ENCODE results near the gene INTS3. TPM values are rescaled to one million over a fixed set of nuclear protein-coding genes. Genes with fewer than 3 reads are reported as not detected.
A peak's percentile ranks its signal among the peaks of the same experiment; 100 is the strongest.

The INTS3 gene
- total RNA-seq, 2 experiments from 2014 or later = 52.0 to 58.0 TPM

DNA sequence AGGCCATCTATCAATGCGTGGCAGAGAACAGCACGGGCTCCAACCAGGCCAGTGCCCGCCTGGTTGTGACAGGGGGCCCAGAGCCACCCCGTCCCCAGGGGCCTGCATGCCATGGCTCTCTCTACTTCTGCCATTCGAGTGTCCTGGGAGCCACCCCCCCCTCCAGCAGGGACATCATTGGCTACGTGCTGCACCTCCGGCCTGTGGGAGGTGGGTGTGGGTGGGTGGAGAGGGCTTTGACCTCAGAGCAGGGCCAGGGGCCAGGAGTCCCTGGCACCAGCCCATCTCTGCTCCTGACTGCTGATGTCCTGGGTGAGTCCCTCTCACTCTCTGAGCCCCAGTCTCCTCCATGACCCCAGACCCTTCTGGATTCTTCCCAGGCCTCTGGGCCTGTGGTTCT, 72.7 kb downstream of the INTS3 start:
- no peak overlapping the region for H3K4me3 Mint-ChIP-seq
- DNase-seq = no peak
- CTCF ChIA-PET = interaction anchor here (0.6 kb wide), 2 partner anchors 155 to 789 kb away, joined by 3 read pairs; no protein-coding TSS in a partner anchor
- H3K27me3 Mint-ChIP-seq = no peaks in the 10 kb centered on the region
- intact Hi-C loops (cut with DNase I, micrococcal nuclease) = no loop called here
- ATAC-seq = no peak
- POLR2A ChIA-PET = no interaction called here
- no peak overlapping the region for H3K27ac Mint-ChIP-seq
- H3K36me3 Mint-ChIP-seq (ENCODE audit: low read depth) = peaks cover 5% of the 10 kb centered on the region
- peaks cover 18% of the 10 kb centered on the region for H3K4me1 Mint-ChIP-seq
- no peaks in the 10 kb centered on the region for H3K9me3 Mint-ChIP-seq (ENCODE audit: low read depth)

DNA sequence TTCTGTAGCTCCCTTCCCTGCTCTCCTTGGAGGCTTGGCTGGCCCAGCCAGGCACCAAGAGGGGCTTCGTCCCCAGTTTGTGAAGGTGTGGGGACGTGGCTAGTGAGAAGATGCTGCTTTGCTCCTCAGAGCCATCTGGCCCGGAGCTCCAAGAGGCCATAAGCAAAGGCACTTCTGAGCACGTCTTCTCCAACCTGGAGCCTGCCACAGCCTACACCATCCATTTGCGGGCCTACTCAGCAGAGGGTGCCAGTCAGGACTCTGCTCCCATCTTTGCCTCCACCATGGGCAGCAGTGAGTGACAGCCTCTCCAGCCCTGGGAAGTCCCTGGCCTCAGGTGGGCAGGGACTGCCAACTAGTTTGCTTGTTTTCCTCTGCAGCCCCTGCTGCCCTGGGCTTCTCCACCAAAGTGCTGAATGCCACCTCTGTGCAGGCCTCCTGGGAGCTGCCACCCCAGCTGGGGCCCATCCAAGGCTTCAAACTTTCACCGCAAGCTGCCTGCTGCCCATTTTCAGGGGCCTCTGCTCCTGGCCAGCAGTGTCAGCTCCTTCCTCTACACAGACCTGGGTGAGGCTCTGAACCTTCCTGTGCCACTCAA, 73.3 kb downstream of the INTS3 start:
- peaks cover 24% of the 10 kb centered on the region for H3K4me1 Mint-ChIP-seq
- H3K9me3 Mint-ChIP-seq (ENCODE audit: low read depth) = no peaks in the 10 kb centered on the region
- POLR2A ChIA-PET = no interaction called here
- ATAC-seq (no peak), DNase-seq (no peak)
- intact Hi-C loops (cut with DNase I, micrococcal nuclease) = no loop called here
- H3K4me3 Mint-ChIP-seq = no peak overlapping the region
- no peaks in the 10 kb centered on the region for H3K27me3 Mint-ChIP-seq
- peaks cover 5% of the 10 kb centered on the region for H3K36me3 Mint-ChIP-seq (ENCODE audit: low read depth)
- H3K27ac Mint-ChIP-seq = no peak overlapping the region
- CTCF ChIA-PET = interaction anchor here (0.6 to 1.0 kb wide), 3 partner anchors 13 to 789 kb away, joined by 3 read pairs; no protein-coding TSS in a partner anchor

GRCh38 chr1:153801786-153802697, 74.2 kb downstream of the INTS3 start:
- H3K4me3 Mint-ChIP-seq = no peak overlapping the region
- ChIA-PET POLR2A (no interaction called here), CTCF (interaction anchor here (1.0 kb wide), 1 partner anchor 12 kb away, joined by 3 read pairs; no protein-coding TSS in a partner anchor)
- H3K27ac Mint-ChIP-seq = no peak overlapping the region
- H3K4me1 Mint-ChIP-seq = peaks cover 30% of the 10 kb centered on the region
- intact Hi-C loops (cut with DNase I, micrococcal nuclease) = no loop called here
- peaks cover 6% of the 10 kb centered on the region for H3K36me3 Mint-ChIP-seq (ENCODE audit: low read depth)
- no peaks in the 10 kb centered on the region for H3K9me3 Mint-ChIP-seq (ENCODE audit: low read depth)
- ATAC-seq (no peak), DNase-seq (no peak)
- no peaks in the 10 kb centered on the region for H3K27me3 Mint-ChIP-seq

DNA sequence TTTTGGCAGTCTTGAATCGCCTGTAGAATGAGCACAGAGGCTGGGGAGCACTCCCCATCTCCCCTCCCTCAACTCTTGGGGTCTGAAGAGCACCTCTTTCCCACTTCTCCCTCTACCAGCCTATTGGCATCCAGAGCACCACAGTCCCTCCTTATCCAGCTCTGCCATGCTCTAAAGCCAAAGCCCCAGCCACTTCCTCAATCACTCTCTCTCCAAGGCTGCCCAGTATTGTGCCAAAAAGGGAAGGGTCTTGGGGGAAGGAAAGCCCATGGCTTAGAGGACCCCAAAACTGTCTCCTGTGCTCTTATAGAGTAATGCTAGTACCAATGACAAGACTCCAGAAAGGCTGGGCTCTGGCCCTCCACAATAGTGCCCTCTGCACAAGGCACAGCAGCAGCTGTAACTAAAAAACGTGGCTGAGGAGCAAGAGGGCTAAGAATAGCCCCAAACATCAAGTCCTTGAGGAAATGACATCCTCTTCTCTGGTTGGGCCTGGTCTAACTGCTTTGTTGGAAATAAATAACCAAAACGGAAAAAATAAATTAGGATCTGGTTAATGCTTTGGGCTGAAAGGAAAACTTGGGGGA, 75.7 kb downstream of the INTS3 start:
- ChIA-PET POLR2A (no interaction called here), CTCF (interaction anchor here (0.8 to 3.4 kb wide), 3 partner anchors 49 to 183 kb away, joined by 3 to 14 read pairs (median 3); partner anchors contain the start of genes DENND4B and RAB13)
- Mint-ChIP-seq H3K4me1 (peaks cover 30% of the 10 kb centered on the region), H3K27me3 (no peaks in the 10 kb centered on the region), H3K36me3 (ENCODE audit: low read depth) (peaks cover 11% of the 10 kb centered on the region), H3K27ac (peak overlapping the region; percentile 78), H3K9me3 (ENCODE audit: low read depth) (no peaks in the 10 kb centered on the region), H3K4me3 (no peak overlapping the region)
- intact Hi-C loops (cut with DNase I, micrococcal nuclease) = loop anchor here in 1 of 2 experiments (2.0 kb wide), 1 partner anchor 119 kb away; the partner anchor contains the start of gene GATAD2B
- DNase-seq = no peak
- ATAC-seq = no peak

DNA sequence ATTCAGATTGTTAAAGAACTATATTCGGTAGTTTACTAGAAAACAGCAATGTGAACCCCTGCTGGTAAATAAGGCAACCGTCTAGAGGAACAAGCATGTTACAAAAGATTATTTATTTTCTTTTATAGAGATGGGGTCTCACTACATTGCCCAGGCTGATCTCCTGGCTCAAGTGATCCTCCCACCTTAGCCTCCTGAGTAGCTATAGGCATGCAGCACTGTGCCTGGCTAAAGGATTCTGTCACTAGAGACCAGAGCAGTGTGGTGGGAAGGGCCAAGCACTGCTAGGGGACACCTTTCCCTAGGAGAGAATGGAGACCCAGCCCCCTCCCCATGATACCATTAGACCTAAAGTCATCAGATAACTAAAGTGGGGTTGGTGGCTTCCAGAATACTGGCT, 76.3 kb downstream of the INTS3 start:
- Mint-ChIP-seq H3K36me3 (ENCODE audit: low read depth) (peaks cover 11% of the 10 kb centered on the region), H3K4me3 (no peak overlapping the region), H3K4me1 (peaks cover 30% of the 10 kb centered on the region), H3K9me3 (ENCODE audit: low read depth) (no peaks in the 10 kb centered on the region), H3K27me3 (no peaks in the 10 kb centered on the region), H3K27ac (peak overlapping the region; percentile 78)
- CTCF ChIA-PET = interaction anchor here (0.8 to 3.4 kb wide), 5 partner anchors 13 to 182 kb away, joined by 3 to 14 read pairs (median 3); partner anchors contain the start of genes DENND4B and RAB13
- intact Hi-C loops (cut with DNase I, micrococcal nuclease) = loop anchor here in 1 of 2 experiments (2.0 kb wide), 1 partner anchor 119 kb away; the partner anchor contains the start of gene GATAD2B
- DNase-seq (no peak), ATAC-seq (no peak)
- POLR2A ChIA-PET = no interaction called here

DNA sequence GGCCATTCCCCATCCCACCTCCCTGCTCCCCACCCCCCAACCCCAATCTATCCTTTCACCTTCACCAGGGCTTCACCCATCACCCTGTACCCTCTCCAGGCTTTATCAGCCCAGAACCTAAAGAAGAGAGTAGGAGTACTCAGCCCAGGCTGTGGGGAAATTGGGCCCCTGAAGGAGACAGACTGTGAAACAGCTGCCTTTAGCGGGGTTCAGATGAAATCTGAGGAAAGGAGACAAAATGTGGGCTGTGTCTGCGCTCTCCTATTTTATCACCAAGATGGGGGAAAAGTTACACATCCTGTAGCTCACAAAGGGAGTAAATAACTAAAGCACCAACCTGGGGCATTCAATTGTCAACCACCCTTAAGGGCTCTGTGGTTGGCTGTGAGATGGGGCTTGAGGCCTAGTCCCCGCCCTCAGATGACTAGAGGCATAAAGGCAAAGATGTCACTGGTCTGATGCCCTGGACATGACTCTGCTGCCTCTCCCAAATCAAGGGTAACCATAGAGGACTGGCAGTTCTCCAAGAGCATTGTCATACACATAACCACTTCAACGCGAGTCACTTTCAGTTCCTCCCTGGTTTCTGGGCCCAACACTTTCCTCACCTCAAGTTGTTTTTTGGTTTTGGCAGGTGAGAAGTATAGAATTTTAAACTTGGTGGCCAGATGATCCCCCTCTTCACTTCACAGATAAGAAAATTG, 77.3 kb downstream of the INTS3 start:
- DNase-seq (peak; percentile 87), ATAC-seq (peak; percentile 98)
- Mint-ChIP-seq H3K36me3 (ENCODE audit: low read depth) (peaks cover 21% of the 10 kb centered on the region), H3K27ac (peak overlapping the region; percentile 85), H3K4me3 (peak overlapping the region; percentile 28), H3K9me3 (ENCODE audit: low read depth) (no peaks in the 10 kb centered on the region), H3K27me3 (no peaks in the 10 kb centered on the region), H3K4me1 (peaks cover 30% of the 10 kb centered on the region)
- ChIA-PET CTCF (interaction anchor here (0.6 to 3.4 kb wide), 8 partner anchors 8 to 181 kb away, joined by 3 to 14 read pairs (median 4); partner anchors contain the start of gene RAB13), POLR2A (interaction anchor here (0.6 to 0.9 kb wide), 4 partner anchors 44 to 188 kb away, joined by 3 to 5 read pairs (median 4); partner anchors contain the start of gene CREB3L4)
- intact Hi-C loops (cut with DNase I, micrococcal nuclease) = loop anchor here (1.0 to 5.0 kb wide), 10 partner anchors 22 to 377 kb away; partner anchors contain the start of genes CREB3L4 (in 1 of the 2), DENND4B (in 1 of the 2), GATAD2B (in 1 of the 2) and JTB (in 1 of the 2)

DNA sequence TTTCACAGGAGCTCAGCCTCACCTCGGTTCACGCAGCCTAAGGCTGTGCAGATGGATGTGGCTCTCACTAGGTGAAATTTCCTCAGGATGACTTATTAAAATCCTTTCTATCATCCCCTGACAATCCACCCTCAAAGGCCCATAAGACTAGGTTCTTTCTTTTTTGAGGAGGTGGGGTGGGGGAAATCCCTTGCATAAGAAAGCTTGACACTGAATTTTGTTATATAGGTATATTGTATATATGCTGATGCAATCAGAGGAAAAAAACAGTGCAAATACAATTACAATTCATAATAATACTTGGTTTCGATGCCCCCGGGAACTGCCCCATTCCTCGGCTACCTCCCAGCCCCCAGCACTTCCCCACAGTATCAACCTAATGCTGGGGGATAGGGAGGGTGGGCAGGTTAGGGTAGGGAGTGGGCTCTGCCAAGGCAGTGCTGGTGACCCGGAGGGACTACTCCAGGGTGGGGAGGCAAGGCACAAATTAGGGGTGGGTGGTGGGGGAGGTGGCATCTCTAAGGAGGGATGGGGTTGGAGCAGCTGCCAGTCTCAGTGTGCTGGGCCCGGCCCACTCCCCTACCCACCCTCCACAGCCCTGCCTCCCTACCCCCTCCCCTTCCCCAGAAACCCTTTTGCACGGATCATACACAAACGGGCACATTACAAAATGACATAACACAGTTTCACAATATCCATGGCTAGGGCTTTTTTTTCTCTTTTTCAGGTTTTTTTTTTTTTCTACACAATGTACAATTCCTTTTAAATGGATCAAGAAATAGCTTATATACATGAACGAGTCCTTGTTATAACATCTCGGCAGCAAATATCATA, 78.3 kb downstream of the INTS3 start:
- Mint-ChIP-seq H3K27me3 (no peaks in the 10 kb centered on the region), H3K4me3 (peak overlapping the region; percentile 28), H3K27ac (peak overlapping the region; percentile 85), H3K4me1 (peaks cover 30% of the 10 kb centered on the region), H3K36me3 (ENCODE audit: low read depth) (peaks cover 29% of the 10 kb centered on the region), H3K9me3 (ENCODE audit: low read depth) (no peaks in the 10 kb centered on the region)
- DNase-seq (peak; percentile 35), ATAC-seq (peak; percentile 50)
- POLR2A ChIA-PET = interaction anchor here (0.6 to 0.9 kb wide), 3 partner anchors 45 to 624 kb away, joined by 3 to 4 read pairs (median 3); no protein-coding TSS in a partner anchor
- intact Hi-C loops (cut with DNase I, micrococcal nuclease) = loop anchor here (1.0 to 5.0 kb wide), 10 partner anchors 23 to 376 kb away; partner anchors contain the start of genes CREB3L4 (in 1 of the 2), DENND4B (in 1 of the 2), GATAD2B (in 1 of the 2) and JTB (in 1 of the 2)
- CTCF ChIA-PET = interaction anchor here (0.7 to 3.4 kb wide), 5 partner anchors 8 to 180 kb away, joined by 3 to 14 read pairs (median 4); partner anchors contain the start of gene RAB13

DNA sequence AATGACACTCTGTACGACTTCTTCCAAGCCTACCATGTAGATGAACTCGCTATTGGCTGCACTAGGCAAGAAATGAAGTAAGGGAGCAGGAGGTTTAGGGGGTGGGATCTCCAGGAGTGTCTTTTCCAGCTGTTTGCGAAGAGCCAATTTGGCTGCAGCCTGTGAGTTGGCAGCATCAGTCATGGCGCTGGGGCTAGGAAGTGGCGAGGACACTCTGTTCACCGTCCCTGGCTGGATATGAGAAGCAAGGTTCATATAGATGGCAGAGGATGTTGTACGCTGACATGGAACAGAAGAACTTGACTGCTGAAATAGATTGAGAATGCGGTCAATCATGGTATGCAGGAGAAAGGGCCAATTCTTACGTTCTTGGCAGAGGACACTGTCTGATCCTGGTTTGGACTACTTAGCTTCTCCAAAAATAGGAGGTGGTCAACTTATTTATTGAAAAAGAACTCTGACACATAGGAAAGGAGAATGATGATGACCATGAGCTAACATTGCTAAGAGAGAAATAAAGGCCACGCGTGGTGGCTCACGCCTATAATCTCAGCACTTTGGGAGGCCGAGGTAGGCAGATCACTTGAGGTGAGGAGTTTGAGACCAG, 88.5 kb downstream of the INTS3 start:
- H3K27ac Mint-ChIP-seq = no peak overlapping the region
- POLR2A ChIA-PET = no interaction called here

GRCh38 chr1:153818876-153819275, 91.0 kb downstream of the INTS3 start:
- ChIA-PET POLR2A (interaction anchor here (0.7 kb wide), 1 partner anchor 47 kb away, joined by 3 read pairs; no protein-coding TSS in a partner anchor), CTCF (interaction anchor here (0.6 to 1.3 kb wide), 4 partner anchors 8 to 164 kb away, joined by 3 to 5 read pairs (median 4); no protein-coding TSS in a partner anchor)
- Mint-ChIP-seq H3K36me3 (ENCODE audit: low read depth) (peaks cover 29% of the 10 kb centered on the region), H3K4me3 (no peak overlapping the region), H3K27me3 (no peaks in the 10 kb centered on the region), H3K4me1 (no peaks in the 10 kb centered on the region), H3K27ac (no peak overlapping the region), H3K9me3 (ENCODE audit: low read depth) (no peaks in the 10 kb centered on the region)
- DNase-seq (no peak), ATAC-seq (no peak)
- intact Hi-C loops (cut with DNase I, micrococcal nuclease) = no loop called here

More for the DNA sequence above, 88.5 kb downstream of the INTS3 start:
- intact Hi-C loops (cut with DNase I, micrococcal nuclease) = no loop called here
- peaks cover 38% of the 10 kb centered on the region for H3K36me3 Mint-ChIP-seq (ENCODE audit: low read depth)
- no peak overlapping the region for H3K4me3 Mint-ChIP-seq
- ATAC-seq (no peak), DNase-seq (no peak)
- no peaks in the 10 kb centered on the region for H3K27me3 Mint-ChIP-seq
- H3K9me3 Mint-ChIP-seq (ENCODE audit: low read depth) = no peaks in the 10 kb centered on the region
- H3K4me1 Mint-ChIP-seq = no peaks in the 10 kb centered on the region
- CTCF ChIA-PET = interaction anchor here (0.7 to 0.9 kb wide), 2 partner anchors 19 to 35 kb away, joined by 3 to 5 read pairs; no protein-coding TSS in a partner anchor
